GM19452 (cell line): ENCODE data around the gene CD52.
"Not testable (repeated sequence)": the region's sequence is repeated elsewhere in the genome, so short reads cannot be mapped to it uniquely, and the experiment has no call there.

Source experiments
- ATAC-seq: cut with Tn5 transposase; IDR thresholded peaks from one replicate; pipeline ENCODE4 v1.9.1; 2021; ENCODE audit not compliant: unreplicated experiment

The CD52 gene

GRCh38 chr1:26283871-26284596, 33.7 kb upstream of the CD52 start:
- no peak for ATAC-seq

- ATAC-seq = no peak
Measured at GRCh38 chr1:26284597-26285347, 33.0 kb upstream of the CD52 start.

- no peak for ATAC-seq
Measured at GRCh38 chr1:26285366-26286063, 32.2 kb upstream of the CD52 start.

GRCh38 chr1:26286064-26286416, 31.7 kb upstream of the CD52 start:
- ATAC-seq = no peak

GRCh38 chr1:26287033-26287711, 30.6 kb upstream of the CD52 start:
- ATAC-seq = peak; percentile 43

GRCh38 chr1:26287811-26288210, 29.9 kb upstream of the CD52 start:
- no peak for ATAC-seq

- ATAC-seq = no peak
Measured at GRCh38 chr1:26288311-26288941, 29.3 kb upstream of the CD52 start.

GRCh38 chr1:26289158-26290059, 28.3 kb upstream of the CD52 start:
- ATAC-seq = peak; percentile 27

- no peak for ATAC-seq
Measured at GRCh38 chr1:26290122-26290881, 27.5 kb upstream of the CD52 start.

- ATAC-seq = no peak
Measured at GRCh38 chr1:26290882-26291261, 26.9 kb upstream of the CD52 start.

- ATAC-seq = no peak
Measured at GRCh38 chr1:26291433-26291832, 26.3 kb upstream of the CD52 start.

GRCh38 chr1:26291939-26292338, 25.8 kb upstream of the CD52 start:
- no peak for ATAC-seq

- ATAC-seq = not testable (repeated sequence)
Measured at GRCh38 chr1:26292735-26293134, 25.0 kb upstream of the CD52 start.

GRCh38 chr1:26293911-26294463, 23.8 kb upstream of the CD52 start:
- no peak for ATAC-seq

GRCh38 chr1:26295194-26296138, 22.3 kb upstream of the CD52 start:
- ATAC-seq = no peak

- ATAC-seq = no peak
Measured at GRCh38 chr1:26296340-26297056, 21.3 kb upstream of the CD52 start.
